Activated CD8-positive, alpha-beta memory T cell treated with anti-CD3 and anti-CD28 coated beads, Interleukin-2, amount 50 U/mL, for 48 hours (primary cell): ENCODE measurements around the gene SELENOT.
"Not testable (repeated sequence)": the region's sequence is repeated elsewhere in the genome, so short reads cannot be mapped to it uniquely, and the experiment has no call there.

Experiments
- DNase-seq: peaks from one replicate; pipeline ENCODE4 v3.0.0-alpha.2; 2020

SELENOT gene

GRCh38 chr3:150609988-150610387, 6.9 kb downstream of the SELENOT start:
- no peak for DNase-seq

GRCh38 chr3:150610785-150611184, 7.7 kb downstream of the SELENOT start:
- no peak for DNase-seq

- DNase-seq: no peak
Measured at GRCh38 chr3:150611666-150612065, 8.5 kb downstream of the SELENOT start.

- DNase-seq: no peak
Measured at GRCh38 chr3:150612494-150612893, 9.4 kb downstream of the SELENOT start.

GRCh38 chr3:150613034-150613433, 9.9 kb downstream of the SELENOT start:
- DNase-seq: no peak

- DNase-seq: no peak
Measured at GRCh38 chr3:150613709-150614480, 10.8 kb downstream of the SELENOT start.

GRCh38 chr3:150620002-150620689, 17.0 kb downstream of the SELENOT start:
- DNase-seq: no peak

- not testable (repeated sequence) for DNase-seq
Measured at GRCh38 chr3:150622955-150623354, 19.8 kb downstream of the SELENOT start.

GRCh38 chr3:150623945-150624344, 20.8 kb downstream of the SELENOT start:
- DNase-seq: no peak

GRCh38 chr3:150626148-150626930, 23.2 kb downstream of the SELENOT start:
- DNase-seq: no peak

GRCh38 chr3:150627557-150627956, 24.4 kb downstream of the SELENOT start:
- no peak for DNase-seq

- DNase-seq: no peak
Measured at GRCh38 chr3:150631515-150632221, 28.5 kb downstream of the SELENOT start.

- no peak for DNase-seq
Measured at GRCh38 chr3:150635076-150635475, 32.0 kb downstream of the SELENOT start.

GRCh38 chr3:150635526-150635925, 32.4 kb downstream of the SELENOT start:
- DNase-seq: no peak

- no peak for DNase-seq
Measured at GRCh38 chr3:150636258-150636657, 33.1 kb downstream of the SELENOT start.

- DNase-seq: no peak
Measured at GRCh38 chr3:150639262-150639661, 36.1 kb downstream of the SELENOT start.

GRCh38 chr3:150640256-150640655, 37.1 kb downstream of the SELENOT start:
- no peak for DNase-seq

- no peak for DNase-seq
Measured at GRCh38 chr3:150653110-150653561, 50.0 kb downstream of the SELENOT start.

GRCh38 chr3:150656316-150656715, 53.2 kb downstream of the SELENOT start:
- DNase-seq: no peak

- DNase-seq: no peak
Measured at GRCh38 chr3:150662410-150663200, 59.5 kb downstream of the SELENOT start.

GRCh38 chr3:150663461-150663860, 60.3 kb downstream of the SELENOT start:
- DNase-seq: no peak

GRCh38 chr3:150666167-150666566, 63.0 kb downstream of the SELENOT start:
- no peak for DNase-seq
